K562 (cell line): ENCODE measurements around the gene TMEM203. TPM values are rescaled to one million over a fixed set of nuclear protein-coding genes. Genes with fewer than 3 reads are reported as not detected.
A peak's percentile ranks its signal among the peaks of the same experiment; 100 is the strongest.

ENCODE experiments used
- ATAC-seq: fragments of 200-7000 bp; cut with Tn5 transposase; 3 replicates; pipeline ENCODE4 v1.9.1; 2020; ENCODE audit warnings: moderate library complexity
- BruUV-seq: library from RNA; stranded (reverse); fragments of 400-500 nt; replicated peaks from 2 replicates; lab custom pipeline; 2021; lab: Mats Ljungman, UMichigan
- CTCF ChIA-PET: fragments of 300-600 bp; formaldehyde crosslinking; extraction: SDS; loops from one replicate; lab custom pipeline; 2021; ENCODE audit warnings: low intra/inter-chr PET ratio; lab: Yijun Ruan, JAX
- POLR2A ChIA-PET: fragments of 300-600, 350-650 bp; sonication (Branson Sonifier 250); formaldehyde crosslinking; extraction: SDS; loops from one replicate; lab custom pipeline; 2021; ENCODE audit warnings: antibody characterized with exemption, inconsistent platforms; lab: Yijun Ruan, JAX
- DNase-seq, 4 experiments: peaks; one replicate each; pipeline versions ENCODE4 v3.0.0 to v3.0.0-alpha.2; 2011 to 2018; ENCODE audit warnings: low spot score in 3 of 4, mixed read lengths in 3 of 4; ENCODE audit errors: extremely low read depth in 1 of 4
- FAIRE-seq: peaks from 2 replicates; lab custom pipeline; 2011; peaks lifted over from hg19 to GRCh38; lab: Jason Lieb, UNC
- H2AFZ ChIP-seq: 2 replicates; pipeline ENCODE4 v1.6.0; 2011; ENCODE audit warnings: low read depth, low read length, control low read depth, inconsistent platforms
- H3K27ac ChIP-seq: fragments of 200-600 bp; 3 replicates; pipeline ENCODE4 v1.8.0; 2011; ENCODE audit warnings: low read depth, mild to moderate bottlenecking, control low read depth, inconsistent platforms, low read length, moderate library complexity, mixed read lengths; ENCODE audit errors: extremely low read depth
- H3K27me3 ChIP-seq, 2 experiments: fragments of 300-600 bp in 1 of 2; 2 replicates in 1 of 2; 3 replicates in 1 of 2; pipeline versions ENCODE4 v1.6.0 to v1.8.0; 2011; ENCODE audit warnings: inconsistent platforms in 2 of 2, low read length in 2 of 2, mild to moderate bottlenecking in 1 of 2, mixed read lengths in 1 of 2, moderate library complexity in 1 of 2; ENCODE audit not compliant: control insufficient read depth in 2 of 2, insufficient read depth in 2 of 2
- H3K36me3 ChIP-seq: fragments of 300-600 bp; 3 replicates; pipeline ENCODE4 v1.8.0; 2011; ENCODE audit warnings: mild to moderate bottlenecking, low read length, inconsistent platforms; ENCODE audit not compliant: control insufficient read depth, insufficient read depth
- H3K4me1 ChIP-seq, 2 experiments: fragments of 200-600 bp in 1 of 2; replicated peaks in 1 of 2; 2 replicates in 1 of 2; 3 replicates in 1 of 2; pipeline versions ENCODE4 v1.5.1 to v1.8.0; 2011; ENCODE audit warnings: inconsistent platforms in 2 of 2, low read length in 2 of 2, mild to moderate bottlenecking in 1 of 2, mixed read lengths in 1 of 2, moderate library complexity in 1 of 2; ENCODE audit not compliant: control insufficient read depth in 2 of 2, insufficient read depth in 2 of 2
- H3K4me2 ChIP-seq: 2 replicates; pipeline ENCODE4 v1.6.1; 2011; ENCODE audit warnings: low read length, control low read depth, inconsistent platforms, mixed read lengths; ENCODE audit not compliant: insufficient read depth
- H3K4me3 ChIP-seq: fragments of 200-600 bp; sonication (generic), shearing (Covaris generic); 2 replicates; pipeline ENCODE4 v1.5.1; 2016; ENCODE audit warnings: control low read depth, inconsistent platforms
- H3K79me2 ChIP-seq: fragments of 200-600 bp; 3 replicates; pipeline ENCODE4 v1.8.0; 2011; ENCODE audit warnings: low read length, inconsistent platforms; ENCODE audit not compliant: control insufficient read depth, insufficient read depth
- H3K9ac ChIP-seq, 2 experiments: 2 replicates each; pipeline versions ENCODE4 v1.6.0 to v1.6.1; 2011; ENCODE audit warnings: low read depth in 2 of 2, low read length in 2 of 2, control low read depth in 1 of 2, inconsistent platforms in 1 of 2, mild to moderate bottlenecking in 1 of 2, mixed read lengths in 1 of 2; ENCODE audit not compliant: insufficient read depth in 1 of 2
- H3K9me1 ChIP-seq: one replicate; pipeline ENCODE4 v1.6.0; 2011; ENCODE audit warnings: inconsistent platforms, mild to moderate bottlenecking, low read length, moderate library complexity; ENCODE audit not compliant: control insufficient read depth, insufficient read depth
- H3K9me3 ChIP-seq: replicated peaks from 2 replicates; pipeline ENCODE4 v1.5.1; 2011; ENCODE audit warnings: low read depth, low read length, inconsistent platforms; ENCODE audit not compliant: control insufficient read depth, insufficient read depth
- H4K20me1 ChIP-seq: replicated peaks from 2 replicates; pipeline ENCODE4 v1.6.1; 2011; ENCODE audit warnings: low read length, inconsistent platforms, mixed read lengths; ENCODE audit not compliant: control insufficient read depth, insufficient read depth
- HDAC6 ChIP-seq: IDR thresholded peaks from 2 replicates; pipeline ENCODE4 v1.6.1; 2012; ENCODE audit warnings: low read depth, mild to moderate bottlenecking, control low read depth, inconsistent platforms, low read length, moderate library complexity
- WGBS: fragments of 100-300 bp; shearing (Covaris generic); methylation state at CpG from one replicate; pipeline ENCODE4 v1.1.6; 2016; ENCODE audit warnings: low coverage, mixed read lengths; ENCODE audit not compliant: insufficient coverage; ENCODE audit errors: missing lambda C conversion rate; 5-methylcytosine and 5-hydroxymethylcytosine counted together
- in situ Hi-C: fragments of 300-500 bp; cut with MboI; formaldehyde crosslinking; loops from 4 replicates; pipeline ENCODE4 v1.15.0; 2018; ENCODE audit warnings: inconsistent platforms, mixed read lengths
- intact Hi-C: fragments of 100-400 bp; cut with micrococcal nuclease; formaldehyde crosslinking; loops from 2 replicates; pipeline ENCODE4 v1.14.2; 2022
- polyA plus RNA-seq, 8 experiments: library from polyadenylated mRNA; depleted of rRNA in 4 of 8; stranded (reverse) in 5 of 8; unstranded in 3 of 8; fragments of >200 nt; fragmentation: Nextera tagmentation in 2 of 8; fragmentation: Illumina TruSeq in 1 of 8; extraction: Ambion mirVana in 2 of 8; extraction: Trizol in 1 of 8; gene quantifications; 2 replicates each; pipeline versions ENCODE4 v1.2.1 to v1.2.3, GENCODE V29; 2011 to 2014; ENCODE audit warnings: inconsistent platforms in 1 of 8, missing spikeins in 1 of 8
- total RNA-seq, 7 experiments: library from RNA; depleted of rRNA in 6 of 7; stranded (reverse); fragments of >200 nt in 6 of 7; fragmentation: Illumina TruSeq in 2 of 7; extraction: Trizol in 2 of 7; gene quantifications; 2 replicates each; pipeline versions ENCODE4 v1.2.1 to v1.2.3, GENCODE V29; 2011 to 2021; ENCODE audit warnings: low replicate concordance in 1 of 7
- TF ChIP-seq, protein P1 (sequence below): fragments of 450-650 bp; IDR thresholded peaks from 2 replicates; pipeline ENCODE4 v1.6.1; 2016; ENCODE audit warnings: low read depth
- TF ChIP-seq, protein P2 (sequence below), 2 experiments: IDR thresholded peaks; 2 replicates each; pipeline ENCODE4 v1.6.1; 2011; ENCODE audit warnings: borderline replicate concordance in 1 of 2, control low read depth in 1 of 2, low read depth in 1 of 2, low read length in 1 of 2, mild to moderate bottlenecking in 1 of 2, mixed read lengths in 1 of 2, moderate library complexity in 1 of 2; ENCODE audit not compliant: insufficient read depth in 1 of 2, insufficient read length in 1 of 2, poor library complexity in 1 of 2, severe bottlenecking in 1 of 2; ENCODE audit errors: extremely low read depth in 1 of 2

Gene TMEM203
- total and polyA plus RNA-seq, 9 of the 15 experiments (the other 6 are each of a cell fraction or from before 2014, with no cell fraction given) = 8.8 to 59.5 (median 37.6) TPM

GRCh38 chr9:137168573-137168903 lies 36.9 kb downstream of the TMEM203 start:
- peak overlapping the region; percentile 13; the same call in 1 of the 2 replicates for H3K4me3 ChIP-seq
- H3K9me1 ChIP-seq = no peaks in the 10 kb centered on the region
- H3K27me3 ChIP-seq = peaks cover 29 to 55% of the 10 kb centered on the region in 2 experiments; a peak in 4 of 5 replicates
- no peak for FAIRE-seq
- H3K79me2 ChIP-seq = no peaks in the 10 kb centered on the region
- H3K9me3 ChIP-seq = no peaks in the 10 kb centered on the region
- no TSS peak for BruUV-seq
- peaks cover 0 to 98% of the 10 kb centered on the region in 2 experiments; a peak in 2 of 5 replicates for H3K4me1 ChIP-seq
- 0 out of 2 replicates have a peak overlapping the region, but pooled peaks have one; percentile 5 for H3K4me2 ChIP-seq
- WGBS = under 1% methylated on average over 19 of the region's 36 CpGs
- CTCF ChIA-PET = no interaction called here
- intact Hi-C loops = no loop called here
- ATAC-seq = peak; percentile 33
- POLR2A ChIA-PET = interaction anchor here (0.7 to 1.1 kb wide), 3 partner anchors 12 to 76 kb away, joined by 3 to 4 read pairs (median 3); partner anchors contain the start of gene SSNA1
- H4K20me1 ChIP-seq = no peaks in the 10 kb centered on the region; the same call in 1 of the 2 replicates
- no peak overlapping the region for H2AFZ ChIP-seq
- H3K9ac ChIP-seq = peak overlapping the region in 1 of 2 experiments; percentile 52; a peak in 1 of 4 replicates
- no peaks in the 10 kb centered on the region for H3K36me3 ChIP-seq
- peak in 3 of 4 experiments; percentile 35 to 59 (median 54) for DNase-seq
- H3K27ac ChIP-seq = no peak overlapping the region
- in situ Hi-C loops = no loop called here
- TF ChIP-seq HDAC6 = 0 out of 2 replicates have a peak, but pooled peaks have one; percentile 47
- TF ChIP-seq, protein P1, sequence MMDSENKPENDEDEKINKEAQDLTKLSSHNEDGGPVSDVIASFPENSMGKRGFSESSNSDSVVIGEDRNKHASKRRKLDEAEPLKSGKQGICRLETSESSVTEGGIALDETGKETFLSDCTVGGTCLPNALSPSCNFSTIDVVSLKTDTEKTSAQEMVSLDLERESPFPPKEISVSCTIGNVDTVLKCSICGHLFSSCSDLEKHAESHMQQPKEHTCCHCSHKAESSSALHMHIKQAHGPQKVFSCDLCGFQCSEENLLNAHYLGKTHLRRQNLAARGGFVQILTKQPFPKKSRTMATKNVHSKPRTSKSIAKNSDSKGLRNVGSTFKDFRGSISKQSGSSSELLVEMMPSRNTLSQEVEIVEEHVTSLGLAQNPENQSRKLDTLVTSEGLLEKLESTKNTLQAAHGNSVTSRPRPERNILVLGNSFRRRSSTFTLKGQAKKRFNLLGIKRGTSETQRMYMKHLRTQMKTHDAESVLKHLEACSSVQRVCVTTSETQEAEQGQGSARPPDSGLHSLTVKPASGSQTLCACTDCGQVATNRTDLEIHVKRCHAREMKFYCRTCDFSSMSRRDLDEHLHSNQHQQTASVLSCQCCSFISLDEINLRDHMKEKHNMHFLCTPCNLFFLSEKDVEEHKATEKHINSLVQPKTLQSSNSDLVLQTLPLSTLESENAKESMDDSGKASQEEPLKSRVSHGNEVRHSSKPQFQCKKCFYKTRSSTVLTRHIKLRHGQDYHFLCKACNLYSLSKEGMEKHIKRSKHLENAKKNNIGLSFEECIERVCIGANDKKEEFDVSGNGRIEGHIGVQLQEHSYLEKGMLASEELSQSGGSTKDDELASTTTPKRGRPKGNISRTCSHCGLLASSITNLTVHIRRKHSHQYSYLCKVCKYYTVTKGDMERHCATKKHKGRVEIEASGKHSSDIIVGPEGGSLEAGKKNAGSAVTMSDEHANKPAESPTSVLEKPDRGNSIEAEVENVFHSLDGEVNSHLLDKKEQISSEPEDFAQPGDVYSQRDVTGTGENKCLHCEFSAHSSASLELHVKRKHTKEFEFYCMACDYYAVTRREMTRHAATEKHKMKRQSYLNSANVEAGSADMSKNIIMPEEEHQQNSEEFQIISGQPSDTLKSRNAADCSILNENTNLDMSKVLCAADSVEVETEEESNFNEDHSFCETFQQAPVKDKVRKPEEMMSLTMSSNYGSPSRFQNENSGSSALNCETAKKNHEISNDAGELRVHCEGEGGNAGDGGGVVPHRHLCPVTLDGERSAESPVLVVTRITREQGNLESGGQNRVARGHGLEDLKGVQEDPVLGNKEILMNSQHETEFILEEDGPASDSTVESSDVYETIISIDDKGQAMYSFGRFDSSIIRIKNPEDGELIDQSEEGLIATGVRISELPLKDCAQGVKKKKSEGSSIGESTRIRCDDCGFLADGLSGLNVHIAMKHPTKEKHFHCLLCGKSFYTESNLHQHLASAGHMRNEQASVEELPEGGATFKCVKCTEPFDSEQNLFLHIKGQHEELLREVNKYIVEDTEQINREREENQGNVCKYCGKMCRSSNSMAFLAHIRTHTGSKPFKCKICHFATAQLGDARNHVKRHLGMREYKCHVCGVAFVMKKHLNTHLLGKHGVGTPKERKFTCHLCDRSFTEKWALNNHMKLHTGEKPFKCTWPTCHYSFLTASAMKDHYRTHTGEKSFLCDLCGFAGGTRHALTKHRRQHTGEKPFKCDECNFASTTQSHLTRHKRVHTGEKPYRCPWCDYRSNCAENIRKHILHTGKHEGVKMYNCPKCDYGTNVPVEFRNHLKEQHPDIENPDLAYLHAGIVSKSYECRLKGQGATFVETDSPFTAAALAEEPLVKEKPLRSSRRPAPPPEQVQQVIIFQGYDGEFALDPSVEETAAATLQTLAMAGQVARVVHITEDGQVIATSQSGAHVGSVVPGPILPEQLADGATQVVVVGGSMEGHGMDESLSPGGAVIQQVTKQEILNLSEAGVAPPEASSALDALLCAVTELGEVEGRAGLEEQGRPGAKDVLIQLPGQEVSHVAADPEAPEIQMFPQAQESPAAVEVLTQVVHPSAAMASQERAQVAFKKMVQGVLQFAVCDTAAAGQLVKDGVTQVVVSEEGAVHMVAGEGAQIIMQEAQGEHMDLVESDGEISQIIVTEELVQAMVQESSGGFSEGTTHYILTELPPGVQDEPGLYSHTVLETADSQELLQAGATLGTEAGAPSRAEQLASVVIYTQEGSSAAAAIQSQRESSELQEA = no peak
- TF ChIP-seq, protein P2, sequence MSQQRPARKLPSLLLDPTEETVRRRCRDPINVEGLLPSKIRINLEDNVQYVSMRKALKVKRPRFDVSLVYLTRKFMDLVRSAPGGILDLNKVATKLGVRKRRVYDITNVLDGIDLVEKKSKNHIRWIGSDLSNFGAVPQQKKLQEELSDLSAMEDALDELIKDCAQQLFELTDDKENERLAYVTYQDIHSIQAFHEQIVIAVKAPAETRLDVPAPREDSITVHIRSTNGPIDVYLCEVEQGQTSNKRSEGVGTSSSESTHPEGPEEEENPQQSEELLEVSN (IDR thresholded peaks at IDR 0.05; ENCODE audit: borderline replicate concordance in 1 of 2, extremely low read depth in 1 of 2, insufficient read depth in 1 of 2, insufficient read length in 1 of 2, low read depth in 1 of 2, low read length in 1 of 2, poor library complexity in 1 of 2, severe bottlenecking in 1 of 2) = peak in 1 of 2 experiments; percentile 33
